Left lung (tissue), 10 donors: ENCODE data around the gene COMTD1. TPM values are rescaled to one million over a fixed set of nuclear protein-coding genes. Genes with fewer than 3 reads are reported as not detected.
"Not testable (repeated sequence)": the region's sequence is repeated elsewhere in the genome, so short reads cannot be mapped to it uniquely, and the experiment has no call there.

Experiments
- ATAC-seq: fragments of 200-7000 bp; cut with Tn5 transposase; one replicate; pipeline ENCODE4 v1.9.1; 2020; ENCODE audit warnings: moderate library complexity
- DNase-seq, 4 donors: peaks; one replicate each; pipeline ENCODE4 v3.0.0-alpha.2; 2013 to 2020
- H3K27ac ChIP-seq, 2 donors: fragments of 200-600 bp; sonication (generic) in 1 of 2; one replicate each; pipeline versions ENCODE4 v1.5.0 to v1.8.0; 2020 to 2021
- H3K27me3 ChIP-seq, 2 donors: fragments of 200-600 bp; sonication (generic) in 1 of 2; one replicate each; pipeline versions ENCODE4 v1.5.0 to v1.8.0; 2020 to 2021
- H3K36me3 ChIP-seq, 2 donors: fragments of 200-600 bp; sonication (generic) in 1 of 2; one replicate each; pipeline versions ENCODE4 v1.5.0 to v1.8.0; 2020 to 2021
- H3K4me1 ChIP-seq, 2 donors: fragments of 200-600 bp; one replicate each; pipeline ENCODE4 v1.8.0; 2021
- H3K4me3 ChIP-seq, 2 donors: fragments of 200-600 bp; sonication (generic) in 1 of 2; one replicate each; pipeline versions ENCODE4 v1.5.0 to v1.8.0; 2020 to 2021; ENCODE audit warnings: mild to moderate bottlenecking in 1 of 2
- H3K9me3 ChIP-seq, 2 donors: fragments of 200-600 bp; sonication (generic) in 1 of 2; one replicate each; pipeline versions ENCODE4 v1.5.0 to v1.8.0; 2020 to 2021
- CTCF ChIP-seq, 2 donors: fragments of 200-600 bp; sonication (generic) in 1 of 2; IDR thresholded peaks; one replicate each; pipeline versions ENCODE4 v1.5.0 to v1.8.0; 2021; ENCODE audit warnings: antibody characterized with exemption in 2 of 2
- intact Hi-C, 2 donors: fragments of 100-400 bp; cut with DNase I; formaldehyde crosslinking; loops; one replicate each; pipeline versions ENCODE4 v1.11.2 to v1.14.2; 2022
- polyA plus RNA-seq, 6 donors: library from polyadenylated mRNA; unstranded; fragments of 120-200 nt; gene quantifications; one replicate each; pipeline ENCODE4 v1.2.1, GENCODE V29; 2013; ENCODE audit not compliant: insufficient read length in 6 of 6
- total RNA-seq, 2 donors: library from RNA; stranded (reverse); fragmentation: NEBNext Ultra II Directional; extraction: Animal tissue kit (Norgen Biotek cat#: 25700); gene quantifications; one replicate each; pipeline ENCODE4 v1.2.1, GENCODE V29; 2021
- donor health status: DM: no; HTN: yes; CAD: no.
- donor health status: DM: no; HTN: no; CAD: no.

The COMTD1 gene
- total and polyA plus RNA-seq, 8 donors, result 3.4 to 26.5 (median 4.5) TPM

DNA sequence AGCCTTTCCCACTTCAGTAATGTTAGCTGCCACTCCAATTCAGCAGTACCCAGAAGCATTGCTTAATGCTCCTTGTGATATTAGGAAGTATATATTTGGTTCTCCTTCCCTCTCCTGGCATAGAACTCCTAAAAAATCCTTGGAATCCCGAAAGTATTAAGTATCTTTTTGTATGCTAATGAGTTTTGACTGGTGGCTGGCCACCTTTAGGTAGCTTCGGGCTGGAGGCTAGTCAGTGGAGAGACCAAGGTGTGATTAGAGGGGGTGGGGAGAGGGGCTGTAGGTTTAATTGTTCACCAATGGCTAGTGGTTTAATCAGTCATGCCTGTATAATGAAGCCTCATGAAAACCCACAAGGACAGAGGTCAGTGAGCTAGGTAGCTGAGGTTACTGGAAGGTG is 12.2 kb downstream of the COMTD1 start:
- Histone ChIP-seq H3K4me3 (no peak overlapping the region), H3K36me3 (peaks cover 2 to 97% of the 10 kb centered on the region in 2 donors), H3K9me3 (no peaks in the 10 kb centered on the region), H3K27ac (peak overlapping the region in 1 of 2 donors; percentile 73), H3K27me3 (no peaks in the 10 kb centered on the region), H3K4me1 (peaks cover 33 to 51% of the 10 kb centered on the region in 2 donors)
- TF ChIP-seq CTCF (IDR thresholded peaks at IDR 0.05), result no peak
- DNase-seq (no peak), ATAC-seq (no peak)
- intact Hi-C loops, result no loop called here

DNA sequence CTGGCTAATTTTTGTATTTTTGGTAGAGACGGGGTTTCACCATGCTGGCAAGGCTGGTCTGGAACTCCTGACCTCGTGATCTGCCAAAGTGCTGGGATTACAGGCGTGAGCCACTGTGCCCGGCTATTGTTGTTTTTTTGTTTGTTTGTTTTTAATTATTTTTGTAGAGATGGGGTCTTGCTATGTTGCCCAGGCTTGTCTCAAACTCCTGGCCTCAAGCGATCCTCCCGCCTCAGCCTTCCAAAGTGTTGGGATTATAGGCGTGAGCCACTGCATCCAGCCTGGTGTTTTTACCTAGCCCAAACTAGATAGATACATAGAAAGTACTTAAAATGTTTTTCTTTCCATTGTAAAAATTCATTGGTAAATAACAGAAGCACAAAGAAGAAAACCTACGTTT is 14.3 kb downstream of the COMTD1 start:
- H3K27ac ChIP-seq, DNase-seq: not testable (repeated sequence)

GRCh38 chr10:75220274-75220673 is 15.5 kb downstream of the COMTD1 start:
- Histone ChIP-seq H3K27me3 (no peaks in the 10 kb centered on the region), H3K4me1 (peaks cover 20 to 40% of the 10 kb centered on the region in 2 donors), H3K36me3 (peaks cover 2 to 100% of the 10 kb centered on the region in 2 donors), H3K4me3 (no peak overlapping the region), H3K27ac (no peak overlapping the region), H3K9me3 (no peaks in the 10 kb centered on the region)
- DNase-seq (no peak), ATAC-seq (no peak)
- no peak for TF ChIP-seq CTCF (IDR thresholded peaks at IDR 0.05)
- intact Hi-C loops, result no loop called here

More for the DNA sequence above, 14.3 kb downstream of the COMTD1 start:
- ATAC-seq, H3K4me3 ChIP-seq, H3K9me3 ChIP-seq, intact Hi-C loops, H3K27me3 ChIP-seq: not testable (repeated sequence)
- Histone ChIP-seq H3K36me3 (peaks cover 2 to 100% of the 10 kb centered on the region in 2 donors), H3K4me1 (peaks cover 32 to 40% of the 10 kb centered on the region in 2 donors)

- DNase-seq, result no peak
- Histone ChIP-seq H3K4me3 (peak overlapping the region in 1 of 2 donors; percentile 98), H3K27me3 (no peaks in the 10 kb centered on the region), H3K9me3 (no peaks in the 10 kb centered on the region), H3K27ac (no peak overlapping the region), H3K36me3 (peaks cover 0 to 53% of the 10 kb centered on the region in 2 donors), H3K4me1 (peaks cover 11 to 66% of the 10 kb centered on the region in 2 donors)
- intact Hi-C loops, result no loop called here
- no peak for ATAC-seq
- TF ChIP-seq CTCF (IDR thresholded peaks at IDR 0.05), result no peak
Observed at GRCh38 chr10:75212343-75212742, 23.4 kb downstream of the COMTD1 start.

DNA sequence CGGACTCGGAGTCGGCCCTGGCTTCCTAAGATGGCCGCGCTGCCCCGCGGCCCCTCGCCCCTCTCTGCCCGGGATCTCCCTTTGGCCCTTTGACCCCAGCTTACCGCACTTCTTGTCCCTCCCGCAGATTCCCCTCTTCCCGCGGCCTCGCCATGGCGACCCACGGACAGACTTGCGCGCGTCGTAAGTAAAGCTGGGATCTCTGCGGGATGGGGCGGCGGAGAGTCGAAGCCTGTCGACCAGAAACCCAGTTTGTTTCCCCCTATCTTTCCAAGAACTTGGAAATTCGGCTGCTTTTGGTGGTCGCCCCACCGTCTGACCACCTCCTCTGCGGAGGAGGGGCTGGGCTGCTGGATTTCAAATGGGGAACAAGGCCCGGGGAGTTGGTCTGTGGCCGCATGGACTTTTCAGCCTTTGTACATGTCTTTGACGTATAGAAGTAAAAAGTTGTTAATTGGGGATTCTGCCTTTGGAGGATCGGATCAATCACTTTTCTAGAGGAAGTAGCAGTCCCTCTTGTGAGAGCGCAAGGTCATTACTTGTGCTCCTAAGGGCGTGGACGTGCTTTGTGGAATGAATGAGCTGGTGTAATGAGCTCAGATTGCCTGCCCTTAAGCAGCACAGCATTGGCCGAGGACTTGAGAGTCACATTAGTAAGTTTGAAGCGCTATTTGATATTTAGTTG is 24.6 kb downstream of the COMTD1 start:
- peaks cover 11 to 60% of the 10 kb centered on the region in 2 donors for H3K4me1 ChIP-seq
- H3K27ac ChIP-seq, result peak overlapping the region; percentile 96 to 99
- H3K9me3 ChIP-seq, result no peaks in the 10 kb centered on the region
- DNase-seq (peak in 1 of 4 donors; percentile 39), ATAC-seq (peak; percentile 48)
- TF ChIP-seq CTCF (IDR thresholded peaks at IDR 0.05), result no peak
- intact Hi-C loops, result no loop called here
- no peaks in the 10 kb centered on the region for H3K27me3 ChIP-seq
- peak overlapping the region; percentile 79 to 98 for H3K4me3 ChIP-seq
- peaks cover 0 to 41% of the 10 kb centered on the region in 2 donors for H3K36me3 ChIP-seq
